Left ventricle myocardium superior (tissue), 1 donor: ENCODE measurements around the gene NCOA7. TPM values are rescaled to one million over a fixed set of nuclear protein-coding genes. Genes with fewer than 3 reads are reported as not detected.

Source experiments
- total RNA-seq: library from RNA; stranded (reverse); fragmentation: NEBNext Ultra II Directional; extraction: Animal tissue kit (Norgen Biotek cat#: 25700); gene quantifications from one replicate; pipeline ENCODE4 v1.2.1, GENCODE V29; 2021
- donor health status: DM: no; HTN: yes; CAD: no; lungs with severe emphysema.

The NCOA7 gene
- total RNA-seq, 1 donor from 2014 or later, result 10.2 TPM

Other genes with a start within 250 kb of the NCOA7 start
- 66.8 TPM for gene HEY2, start 41.3 kb upstream of the NCOA7 start, total RNA-seq
- gene HINT3, start 165.8 kb downstream of the NCOA7 start, total RNA-seq, result 40.8 TPM
- 8.3 TPM for gene TRMT11, start 195.6 kb downstream of the NCOA7 start, total RNA-seq